ENCODE results near the gene FARP1.
"Not testable (repeated sequence)": the region's sequence is repeated elsewhere in the genome, so short reads cannot be mapped to it uniquely, and the experiment has no call there.

Gene FARP1

DNA sequence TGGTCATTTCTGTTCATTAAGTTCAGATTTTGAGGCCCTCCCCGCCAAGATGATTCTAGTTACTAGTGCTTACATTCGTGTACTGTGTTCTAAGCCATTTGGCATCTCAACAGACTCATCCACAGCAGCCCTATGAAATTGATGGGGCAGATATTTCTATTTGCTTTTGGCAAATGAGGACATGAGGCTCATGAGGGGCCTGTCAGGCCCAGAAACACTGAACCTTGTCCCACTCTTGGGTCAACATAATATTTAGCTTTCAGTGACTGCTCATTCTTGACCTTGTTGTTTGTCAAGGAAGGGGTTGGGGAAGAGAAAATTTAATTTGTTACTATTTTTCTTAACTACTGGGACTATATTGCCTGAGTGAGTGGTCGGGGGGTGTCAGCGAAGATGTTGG, 126.5 kb downstream of the FARP1 start:
- ChIA-PET POLR2A (no interaction called here), CTCF (no interaction called here)

DNA sequence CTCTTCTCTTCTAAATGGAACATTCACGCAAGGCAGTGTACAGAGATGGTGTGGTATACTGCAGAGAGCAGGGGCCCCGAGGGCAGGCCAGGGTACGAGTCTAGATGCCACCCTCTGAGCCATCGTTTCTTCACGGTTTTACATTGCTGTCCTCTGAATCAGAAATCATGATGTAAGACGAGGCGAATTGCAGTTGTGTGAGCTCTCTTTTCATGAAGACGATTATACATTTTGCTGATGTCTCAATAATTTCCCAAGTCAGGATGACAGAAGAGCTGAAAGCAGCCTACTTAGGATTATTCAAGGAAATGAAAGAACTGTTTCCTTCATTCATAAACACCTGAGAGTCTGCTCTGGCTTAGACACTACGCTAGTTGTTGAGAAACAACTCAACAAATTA, 127.9 kb downstream of the FARP1 start:
- ChIA-PET POLR2A (no interaction called here), CTCF (no interaction called here)
- peaks cover 24% of the 10 kb centered on the region for H3K4me1 ChIP-seq (ENCODE audit: control insufficient read depth, insufficient read depth, low read length)
- no peak overlapping the region for H3K27ac ChIP-seq (ENCODE audit: extremely low read depth, low read depth, low read length)
- TF ChIP-seq ZNF654 (tag by site-specific recombination; IDR thresholded peaks at IDR 0.05; ENCODE audit: low read depth), result no peak
- TF ChIP-seq ZNF707 (tag by site-specific recombination; IDR thresholded peaks at IDR 0.05), result no peak
- no peak for TF ChIP-seq ZNF548 (tag by site-specific recombination; IDR thresholded peaks at IDR 0.05)
- TF ChIP-seq, protein P1, sequence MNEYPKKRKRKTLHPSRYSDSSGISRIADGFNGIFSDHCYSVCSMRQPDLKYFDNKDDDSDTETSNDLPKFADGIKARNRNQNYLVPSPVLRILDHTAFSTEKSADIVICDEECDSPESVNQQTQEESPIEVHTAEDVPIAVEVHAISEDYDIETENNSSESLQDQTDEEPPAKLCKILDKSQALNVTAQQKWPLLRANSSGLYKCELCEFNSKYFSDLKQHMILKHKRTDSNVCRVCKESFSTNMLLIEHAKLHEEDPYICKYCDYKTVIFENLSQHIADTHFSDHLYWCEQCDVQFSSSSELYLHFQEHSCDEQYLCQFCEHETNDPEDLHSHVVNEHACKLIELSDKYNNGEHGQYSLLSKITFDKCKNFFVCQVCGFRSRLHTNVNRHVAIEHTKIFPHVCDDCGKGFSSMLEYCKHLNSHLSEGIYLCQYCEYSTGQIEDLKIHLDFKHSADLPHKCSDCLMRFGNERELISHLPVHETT (tag by site-specific recombination; IDR thresholded peaks at IDR 0.05), result no peak
- no peak for TF ChIP-seq ZNF341 (tag by site-specific recombination; IDR thresholded peaks at IDR 0.05; ENCODE audit: low read depth)
- TF ChIP-seq ZNF211 (tag by site-specific recombination; IDR thresholded peaks at IDR 0.05; ENCODE audit: low read depth), result no peak
- TF ChIP-seq, protein P2, sequence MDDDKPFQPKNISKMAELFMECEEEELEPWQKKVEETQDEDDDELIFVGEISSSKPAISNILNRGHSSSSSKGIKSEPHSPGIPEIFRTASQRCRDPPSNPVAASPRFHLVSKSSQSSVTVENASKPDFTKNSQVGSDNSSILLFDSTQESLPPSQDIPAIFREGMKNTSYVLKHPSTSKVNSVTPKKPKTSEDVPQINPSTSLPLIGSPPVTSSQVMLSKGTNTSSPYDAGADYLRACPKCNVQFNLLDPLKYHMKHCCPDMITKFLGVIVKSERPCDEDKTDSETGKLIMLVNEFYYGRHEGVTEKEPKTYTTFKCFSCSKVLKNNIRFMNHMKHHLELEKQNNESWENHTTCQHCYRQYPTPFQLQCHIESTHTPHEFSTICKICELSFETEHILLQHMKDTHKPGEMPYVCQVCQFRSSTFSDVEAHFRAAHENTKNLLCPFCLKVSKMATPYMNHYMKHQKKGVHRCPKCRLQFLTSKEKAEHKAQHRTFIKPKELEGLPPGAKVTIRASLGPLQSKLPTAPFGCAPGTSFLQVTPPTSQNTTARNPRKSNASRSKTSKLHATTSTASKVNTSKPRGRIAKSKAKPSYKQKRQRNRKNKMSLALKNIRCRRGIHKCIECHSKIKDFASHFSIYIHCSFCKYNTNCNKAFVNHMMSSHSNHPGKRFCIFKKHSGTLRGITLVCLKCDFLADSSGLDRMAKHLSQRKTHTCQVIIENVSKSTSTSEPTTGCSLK (tag by site-specific recombination; IDR thresholded peaks at IDR 0.05), result no peak
- no peak for TF ChIP-seq ZNF529 (tag by site-specific recombination; IDR thresholded peaks at IDR 0.05; ENCODE audit: insufficient replicate concordance)
- TF ChIP-seq, protein P3, sequence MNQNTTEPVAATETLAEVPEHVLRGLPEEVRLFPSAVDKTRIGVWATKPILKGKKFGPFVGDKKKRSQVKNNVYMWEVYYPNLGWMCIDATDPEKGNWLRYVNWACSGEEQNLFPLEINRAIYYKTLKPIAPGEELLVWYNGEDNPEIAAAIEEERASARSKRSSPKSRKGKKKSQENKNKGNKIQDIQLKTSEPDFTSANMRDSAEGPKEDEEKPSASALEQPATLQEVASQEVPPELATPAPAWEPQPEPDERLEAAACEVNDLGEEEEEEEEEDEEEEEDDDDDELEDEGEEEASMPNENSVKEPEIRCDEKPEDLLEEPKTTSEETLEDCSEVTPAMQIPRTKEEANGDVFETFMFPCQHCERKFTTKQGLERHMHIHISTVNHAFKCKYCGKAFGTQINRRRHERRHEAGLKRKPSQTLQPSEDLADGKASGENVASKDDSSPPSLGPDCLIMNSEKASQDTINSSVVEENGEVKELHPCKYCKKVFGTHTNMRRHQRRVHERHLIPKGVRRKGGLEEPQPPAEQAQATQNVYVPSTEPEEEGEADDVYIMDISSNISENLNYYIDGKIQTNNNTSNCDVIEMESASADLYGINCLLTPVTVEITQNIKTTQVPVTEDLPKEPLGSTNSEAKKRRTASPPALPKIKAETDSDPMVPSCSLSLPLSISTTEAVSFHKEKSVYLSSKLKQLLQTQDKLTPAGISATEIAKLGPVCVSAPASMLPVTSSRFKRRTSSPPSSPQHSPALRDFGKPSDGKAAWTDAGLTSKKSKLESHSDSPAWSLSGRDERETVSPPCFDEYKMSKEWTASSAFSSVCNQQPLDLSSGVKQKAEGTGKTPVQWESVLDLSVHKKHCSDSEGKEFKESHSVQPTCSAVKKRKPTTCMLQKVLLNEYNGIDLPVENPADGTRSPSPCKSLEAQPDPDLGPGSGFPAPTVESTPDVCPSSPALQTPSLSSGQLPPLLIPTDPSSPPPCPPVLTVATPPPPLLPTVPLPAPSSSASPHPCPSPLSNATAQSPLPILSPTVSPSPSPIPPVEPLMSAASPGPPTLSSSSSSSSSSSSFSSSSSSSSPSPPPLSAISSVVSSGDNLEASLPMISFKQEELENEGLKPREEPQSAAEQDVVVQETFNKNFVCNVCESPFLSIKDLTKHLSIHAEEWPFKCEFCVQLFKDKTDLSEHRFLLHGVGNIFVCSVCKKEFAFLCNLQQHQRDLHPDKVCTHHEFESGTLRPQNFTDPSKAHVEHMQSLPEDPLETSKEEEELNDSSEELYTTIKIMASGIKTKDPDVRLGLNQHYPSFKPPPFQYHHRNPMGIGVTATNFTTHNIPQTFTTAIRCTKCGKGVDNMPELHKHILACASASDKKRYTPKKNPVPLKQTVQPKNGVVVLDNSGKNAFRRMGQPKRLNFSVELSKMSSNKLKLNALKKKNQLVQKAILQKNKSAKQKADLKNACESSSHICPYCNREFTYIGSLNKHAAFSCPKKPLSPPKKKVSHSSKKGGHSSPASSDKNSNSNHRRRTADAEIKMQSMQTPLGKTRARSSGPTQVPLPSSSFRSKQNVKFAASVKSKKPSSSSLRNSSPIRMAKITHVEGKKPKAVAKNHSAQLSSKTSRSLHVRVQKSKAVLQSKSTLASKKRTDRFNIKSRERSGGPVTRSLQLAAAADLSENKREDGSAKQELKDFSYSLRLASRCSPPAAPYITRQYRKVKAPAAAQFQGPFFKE (tag by site-specific recombination; IDR thresholded peaks at IDR 0.05; ENCODE audit: borderline replicate concordance), result no peak
- no peak for TF ChIP-seq KLF16 (tag by site-specific recombination; IDR thresholded peaks at IDR 0.05)
- no peak for TF ChIP-seq ZNF791 (tag by site-specific recombination; IDR thresholded peaks at IDR 0.05)
- TF ChIP-seq, protein P4, sequence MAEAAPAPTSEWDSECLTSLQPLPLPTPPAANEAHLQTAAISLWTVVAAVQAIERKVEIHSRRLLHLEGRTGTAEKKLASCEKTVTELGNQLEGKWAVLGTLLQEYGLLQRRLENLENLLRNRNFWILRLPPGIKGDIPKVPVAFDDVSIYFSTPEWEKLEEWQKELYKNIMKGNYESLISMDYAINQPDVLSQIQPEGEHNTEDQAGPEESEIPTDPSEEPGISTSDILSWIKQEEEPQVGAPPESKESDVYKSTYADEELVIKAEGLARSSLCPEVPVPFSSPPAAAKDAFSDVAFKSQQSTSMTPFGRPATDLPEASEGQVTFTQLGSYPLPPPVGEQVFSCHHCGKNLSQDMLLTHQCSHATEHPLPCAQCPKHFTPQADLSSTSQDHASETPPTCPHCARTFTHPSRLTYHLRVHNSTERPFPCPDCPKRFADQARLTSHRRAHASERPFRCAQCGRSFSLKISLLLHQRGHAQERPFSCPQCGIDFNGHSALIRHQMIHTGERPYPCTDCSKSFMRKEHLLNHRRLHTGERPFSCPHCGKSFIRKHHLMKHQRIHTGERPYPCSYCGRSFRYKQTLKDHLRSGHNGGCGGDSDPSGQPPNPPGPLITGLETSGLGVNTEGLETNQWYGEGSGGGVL (tag by site-specific recombination; IDR thresholded peaks at IDR 0.05), result no peak
- no peak for TF ChIP-seq MZF1 (tag by site-specific recombination; IDR thresholded peaks at IDR 0.05; ENCODE audit: borderline replicate concordance)
- H3K4me3 ChIP-seq (ENCODE audit: low read depth, low read length), result no peak overlapping the region
- H3K36me3 ChIP-seq (ENCODE audit: control insufficient read depth in 2 of 2, insufficient read depth in 1 of 2, low read length in 2 of 2), result no peaks in the 10 kb centered on the region
- H3K9me3 ChIP-seq (ENCODE audit: control insufficient read depth, insufficient read depth, low read depth, low read length), result no peaks in the 10 kb centered on the region

More for the DNA sequence above, 126.5 kb downstream of the FARP1 start:
- Histone ChIP-seq H3K4me3 (ENCODE audit: low read depth, low read length) (no peak overlapping the region), H3K4me1 (ENCODE audit: control insufficient read depth, insufficient read depth, low read length) (peaks cover 12% of the 10 kb centered on the region), H3K9me3 (ENCODE audit: control insufficient read depth, insufficient read depth, low read depth, low read length) (no peaks in the 10 kb centered on the region), H3K36me3 (ENCODE audit: control insufficient read depth in 2 of 2, insufficient read depth in 1 of 2, low read length in 2 of 2) (no peaks in the 10 kb centered on the region), H3K27ac (ENCODE audit: extremely low read depth, low read depth, low read length) (no peak overlapping the region)
- TF ChIP-seq KLF16 (tag by site-specific recombination; IDR thresholded peaks at IDR 0.05), result no peak
- TF ChIP-seq ZNF112 (tag by site-specific recombination; IDR thresholded peaks at IDR 0.05), result no peak
- TF ChIP-seq ZNF677 (tag by site-specific recombination; IDR thresholded peaks at IDR 0.05), result no peak
- no peak for TF ChIP-seq ZNF335 (tag by site-specific recombination; conservative IDR thresholded peaks at IDR 0.05)

DNA sequence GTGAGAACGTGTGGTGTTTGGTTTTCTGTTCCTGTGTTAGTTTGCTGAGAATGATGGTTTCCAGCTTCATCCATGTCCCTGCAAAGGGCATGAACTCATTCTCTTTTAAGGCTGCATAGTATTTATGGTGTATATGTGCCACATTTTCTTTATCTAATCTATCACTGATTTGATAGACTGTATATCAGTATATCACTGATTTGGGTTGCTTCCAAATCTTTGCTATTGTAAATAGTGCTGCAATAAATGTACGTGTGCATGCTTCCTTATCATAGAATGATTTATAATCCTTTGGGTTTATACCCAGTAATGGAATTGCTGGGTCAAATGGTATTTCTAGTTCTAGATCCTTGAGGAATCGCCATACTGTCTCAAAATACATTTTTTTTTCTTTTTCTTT, 128.8 kb downstream of the FARP1 start:
- H3K4me3 ChIP-seq (ENCODE audit: low read depth, low read length); H3K27ac ChIP-seq (ENCODE audit: extremely low read depth, low read depth, low read length); POLR2A ChIA-PET; H3K36me3 ChIP-seq (ENCODE audit: control insufficient read depth in 2 of 2, insufficient read depth in 1 of 2, low read length in 2 of 2); H3K9me3 ChIP-seq (ENCODE audit: control insufficient read depth, insufficient read depth, low read depth, low read length); CTCF ChIA-PET: not testable (repeated sequence)
- H3K4me1 ChIP-seq (ENCODE audit: control insufficient read depth, insufficient read depth, low read length), result peaks cover 24% of the 10 kb centered on the region
